ENCODE measurements around the gene CFAP70. TPM values are rescaled to one million over a fixed set of nuclear protein-coding genes. Genes with fewer than 3 reads are reported as not detected.
"Not testable (repeated sequence)": the region's sequence is repeated elsewhere in the genome, so short reads cannot be mapped to it uniquely, and the experiment has no call there.

The CFAP70 gene
- polyA plus RNA-seq: 5.3 TPM
- long read RNA-seq, donor 1: 0 reads
- long read RNA-seq, donor 2: 0 reads
- long read RNA-seq, donor 3: 0 reads
- long read RNA-seq, donor 4: 0 reads
- long read RNA-seq, donor 5: 0 reads
- long read RNA-seq, donor 6: 0 reads
- long read RNA-seq, donor 7: 0 reads
- long read RNA-seq, donor 8: 0 reads
- long read RNA-seq, donor 9: 0 reads
- long read RNA-seq, donor 10: 0 reads
- long read RNA-seq, donor 11: 0 reads

DNA sequence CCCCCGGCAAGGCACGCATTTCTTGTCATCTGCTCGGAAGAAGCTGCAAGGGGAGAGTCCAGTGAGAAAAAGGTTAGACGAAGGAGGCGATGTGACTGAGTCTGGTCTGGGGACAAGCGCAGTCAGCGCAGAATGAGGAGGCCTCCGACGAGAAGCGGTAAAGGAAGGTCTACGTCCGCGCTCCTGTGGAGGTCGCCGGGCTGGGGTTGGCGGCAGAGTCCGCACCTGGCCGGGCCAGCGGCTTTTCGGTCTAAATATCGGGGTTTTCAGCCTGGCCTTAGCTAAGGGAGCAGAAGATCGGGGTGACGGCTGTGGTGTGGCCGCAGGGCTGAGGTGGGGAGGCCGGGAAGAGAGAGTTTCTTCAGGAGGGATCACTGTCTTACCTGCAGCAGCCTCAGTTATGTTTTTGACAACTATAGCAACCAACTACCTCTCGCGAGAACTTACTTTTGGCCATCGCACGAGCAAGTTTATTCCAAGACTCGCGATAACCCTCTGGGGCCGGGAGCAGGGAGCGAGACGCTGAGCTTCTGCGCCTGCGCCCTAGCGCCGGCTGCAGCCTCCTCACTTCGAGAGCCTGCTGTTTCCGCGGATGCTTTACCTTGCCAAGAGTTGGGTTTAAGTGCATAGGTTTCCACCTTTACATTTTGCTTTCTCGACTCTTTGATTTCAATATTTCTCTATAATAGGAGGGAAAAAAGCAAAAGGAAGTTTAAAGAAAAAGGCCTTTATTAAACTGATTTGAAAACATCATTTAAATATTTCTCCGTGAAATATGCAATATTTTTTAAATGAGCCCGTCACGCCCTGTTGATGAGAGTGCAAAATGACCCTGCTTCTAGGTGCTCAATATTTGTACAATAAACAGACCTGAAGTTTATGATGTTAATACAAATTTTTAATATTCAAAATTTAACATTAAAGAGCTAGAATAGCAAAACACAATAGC, at the start of gene CFAP70:
TSS of gene CFAP70 (minus strand) at position 534 of the 949 bp plus-strand sequence. CDS start 4,068 bp downstream, outside the sequence.
- Histone ChIP-seq H3K9me3 (ENCODE audit: control insufficient read depth, low read depth, low read length) (no peaks in the 10 kb centered on the region), H3K27me3 (ENCODE audit: control insufficient read depth, insufficient read depth, low read length) (no peaks in the 10 kb centered on the region), H3K4me1 (ENCODE audit: control insufficient read depth, insufficient read depth, low read length) (peaks cover 3% of the 10 kb centered on the region), H3K4me3 (ENCODE audit: low read length) (peak within 1 kb of the TSS; percentile 62), H3K36me3 (ENCODE audit: control insufficient read depth, insufficient read depth, low read length) (no peaks in the 10 kb centered on the region), H3K27ac (ENCODE audit: low read length) (peak within 1 kb of the TSS; percentile 31)
- peak; percentile 97 for DNase-seq
- WGBS (ENCODE audit: insufficient coverage, low lambda C conversion rate): 0% methylated on average over 1 of the region's 45 CpGs

DNA sequence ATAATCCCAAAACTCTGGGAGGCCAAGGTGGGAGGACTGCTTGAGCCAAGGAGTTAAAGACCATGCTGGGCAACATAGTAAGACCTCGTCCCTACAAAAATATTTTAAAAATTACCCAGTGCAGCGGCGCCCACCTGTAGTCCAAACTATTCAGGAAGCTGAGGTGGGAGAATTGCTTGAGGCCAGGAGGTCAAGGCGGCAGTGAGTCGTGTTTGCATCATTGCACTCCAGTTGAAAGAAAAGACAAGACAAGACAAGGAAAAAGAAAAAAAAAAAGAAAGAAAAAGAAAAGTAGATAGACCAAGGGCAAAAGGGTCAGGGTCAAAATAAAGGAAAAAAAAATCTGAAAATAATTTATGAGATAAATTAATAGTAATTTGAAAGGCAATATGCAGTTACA, 49.4 kb upstream of the CFAP70 start:
- Histone ChIP-seq H3K4me1 (ENCODE audit: control insufficient read depth, insufficient read depth, low read length) (no peaks in the 10 kb centered on the region), H3K36me3 (ENCODE audit: control insufficient read depth, insufficient read depth, low read length) (peaks cover 8% of the 10 kb centered on the region), H3K27me3 (ENCODE audit: control insufficient read depth, insufficient read depth, low read length) (no peaks in the 10 kb centered on the region), H3K9me3 (ENCODE audit: control insufficient read depth, low read depth, low read length) (no peaks in the 10 kb centered on the region), H3K27ac (ENCODE audit: low read length) (no peak overlapping the region), H3K4me3 (ENCODE audit: low read length) (no peak overlapping the region)
- WGBS (ENCODE audit: insufficient coverage, low lambda C conversion rate): 82% methylated on average over 2 of the region's 5 CpGs
- DNase-seq: no peak

DNA sequence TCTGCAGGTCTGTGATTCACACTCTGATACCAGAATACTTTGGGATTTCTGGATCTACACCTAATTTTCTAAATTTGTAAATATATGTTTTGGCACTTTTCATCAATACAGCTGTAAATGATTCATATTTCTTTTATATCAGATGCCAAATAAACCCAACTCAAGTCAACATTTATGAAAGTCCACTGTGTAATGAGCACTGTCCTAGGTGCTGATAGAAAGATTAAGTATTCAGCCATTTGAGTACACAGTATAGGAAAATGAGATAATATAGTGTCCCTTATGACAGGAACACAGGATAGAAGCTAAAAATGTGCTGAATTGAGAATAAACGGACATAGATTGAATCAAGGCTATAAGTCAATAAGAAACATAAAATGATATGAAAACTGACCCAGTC, 48.8 kb upstream of the CFAP70 start:
- Histone ChIP-seq H3K4me3 (ENCODE audit: low read length) (no peak overlapping the region), H3K4me1 (ENCODE audit: control insufficient read depth, insufficient read depth, low read length) (no peaks in the 10 kb centered on the region), H3K27me3 (ENCODE audit: control insufficient read depth, insufficient read depth, low read length) (no peaks in the 10 kb centered on the region), H3K36me3 (ENCODE audit: control insufficient read depth, insufficient read depth, low read length) (peaks cover 8% of the 10 kb centered on the region), H3K27ac (ENCODE audit: low read length) (no peak overlapping the region), H3K9me3 (ENCODE audit: control insufficient read depth, low read depth, low read length) (no peaks in the 10 kb centered on the region)
- 88% methylated on average over 1 of the region's 1 CpG for WGBS (ENCODE audit: insufficient coverage, low lambda C conversion rate)
- DNase-seq: no peak

DNA sequence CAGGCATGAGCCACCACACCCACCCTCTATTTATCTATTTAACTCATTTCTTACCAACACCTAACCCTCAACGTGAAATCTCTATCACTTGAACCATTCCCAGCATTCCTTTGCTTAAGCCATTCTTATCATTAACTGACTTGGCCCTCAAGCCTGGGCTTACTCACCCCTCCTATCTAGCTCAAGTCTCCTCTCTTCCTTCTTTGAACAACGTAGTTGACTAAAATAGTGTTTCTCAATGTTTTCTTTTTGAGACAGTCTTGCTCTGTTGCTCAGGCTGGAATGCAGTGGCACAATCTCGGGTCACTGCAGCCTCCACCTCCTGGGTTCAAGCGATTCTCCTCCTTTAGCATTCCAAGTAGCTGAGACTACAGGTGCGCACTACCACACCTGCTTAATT, 48.2 kb upstream of the CFAP70 start:
- no peaks in the 10 kb centered on the region for H3K27me3 ChIP-seq (ENCODE audit: control insufficient read depth, insufficient read depth, low read length)
- H3K27ac ChIP-seq (ENCODE audit: low read length): no peak overlapping the region
- peaks cover 8% of the 10 kb centered on the region for H3K36me3 ChIP-seq (ENCODE audit: control insufficient read depth, insufficient read depth, low read length)
- WGBS (ENCODE audit: insufficient coverage, low lambda C conversion rate): 60% methylated on average over 1 of the region's 5 CpGs
- no peaks in the 10 kb centered on the region for H3K4me1 ChIP-seq (ENCODE audit: control insufficient read depth, insufficient read depth, low read length)
- peaks cover 3% of the 10 kb centered on the region for H3K9me3 ChIP-seq (ENCODE audit: control insufficient read depth, low read depth, low read length)
- no peak overlapping the region for H3K4me3 ChIP-seq (ENCODE audit: low read length)
- DNase-seq: no peak

DNA sequence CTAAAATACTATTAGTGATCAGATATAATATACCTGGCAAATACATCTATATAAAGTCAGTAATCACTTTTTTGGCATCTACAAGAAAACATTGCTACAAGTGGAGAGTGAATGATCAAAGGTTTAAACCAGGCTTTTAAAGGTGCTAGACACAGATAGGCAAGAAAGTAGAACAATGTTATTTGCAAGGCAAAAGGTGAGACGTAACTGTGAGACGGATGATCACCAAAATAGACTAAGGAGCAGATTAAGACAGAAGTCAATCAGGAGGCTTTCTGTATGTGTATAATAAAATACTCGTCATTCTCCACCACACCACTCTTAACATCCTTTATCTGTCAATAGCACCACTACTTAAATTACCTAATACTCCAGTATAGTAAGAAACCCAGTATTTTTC, 46.9 kb upstream of the CFAP70 start:
- WGBS (ENCODE audit: insufficient coverage, low lambda C conversion rate): no CpG with 5 or more reads among the region's 3 CpGs
- Histone ChIP-seq H3K27ac (ENCODE audit: low read length) (no peak overlapping the region), H3K4me1 (ENCODE audit: control insufficient read depth, insufficient read depth, low read length) (no peaks in the 10 kb centered on the region), H3K4me3 (ENCODE audit: low read length) (no peak overlapping the region), H3K9me3 (ENCODE audit: control insufficient read depth, low read depth, low read length) (peaks cover 3% of the 10 kb centered on the region), H3K27me3 (ENCODE audit: control insufficient read depth, insufficient read depth, low read length) (no peaks in the 10 kb centered on the region), H3K36me3 (ENCODE audit: control insufficient read depth, insufficient read depth, low read length) (peaks cover 9% of the 10 kb centered on the region)
- DNase-seq: no peak

DNA sequence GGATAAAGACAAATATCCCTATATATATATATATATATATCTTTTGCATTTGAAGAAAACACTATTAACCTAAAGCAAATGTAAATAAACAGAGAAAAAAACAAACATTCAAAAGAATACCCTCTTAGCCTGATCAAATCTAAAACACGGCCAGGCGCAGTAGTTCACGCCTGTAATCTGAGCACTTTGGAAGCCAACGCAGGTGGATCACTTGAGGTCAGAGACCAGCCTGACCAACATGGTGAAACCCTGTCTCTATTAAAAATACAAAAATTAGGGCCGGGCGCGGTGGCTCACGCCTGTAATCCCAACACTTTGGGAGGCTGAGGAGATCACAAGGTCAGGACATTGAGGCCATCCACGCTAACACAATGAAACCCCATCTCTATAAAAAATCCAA, 46.0 kb upstream of the CFAP70 start:
- Histone ChIP-seq H3K4me1 (ENCODE audit: control insufficient read depth, insufficient read depth, low read length) (no peaks in the 10 kb centered on the region), H3K36me3 (ENCODE audit: control insufficient read depth, insufficient read depth, low read length) (peaks cover 11% of the 10 kb centered on the region), H3K27ac (ENCODE audit: low read length) (no peak overlapping the region), H3K27me3 (ENCODE audit: control insufficient read depth, insufficient read depth, low read length) (no peaks in the 10 kb centered on the region), H3K4me3 (ENCODE audit: low read length) (no peak overlapping the region), H3K9me3 (ENCODE audit: control insufficient read depth, low read depth, low read length) (peaks cover 3% of the 10 kb centered on the region)
- DNase-seq: no peak
- 100% methylated on average over 3 of the region's 9 CpGs for WGBS (ENCODE audit: insufficient coverage, low lambda C conversion rate)

DNA sequence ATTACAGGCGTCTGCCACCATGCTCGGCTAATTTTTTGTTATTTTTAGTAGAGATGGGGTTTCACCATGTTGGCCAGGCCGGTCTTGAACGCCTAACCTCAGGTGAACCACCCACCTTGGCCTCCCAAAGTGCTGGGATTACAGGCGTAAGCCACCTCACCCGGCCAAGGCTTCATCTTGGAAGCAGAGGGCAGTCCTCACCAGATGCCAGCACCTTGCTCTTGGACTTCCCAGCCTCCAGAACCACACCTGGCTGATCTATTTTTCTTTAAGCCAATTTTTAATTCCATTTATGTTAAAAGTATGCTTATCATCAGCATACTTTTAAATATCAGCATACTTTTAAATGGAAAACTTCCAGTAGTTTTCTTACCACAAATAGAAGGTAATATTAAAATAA, 43.0 kb upstream of the CFAP70 start:
- Histone ChIP-seq H3K4me3 (ENCODE audit: low read length) (no peak overlapping the region), H3K4me1 (ENCODE audit: control insufficient read depth, insufficient read depth, low read length) (no peaks in the 10 kb centered on the region), H3K27ac (ENCODE audit: low read length) (no peak overlapping the region), H3K36me3 (ENCODE audit: control insufficient read depth, insufficient read depth, low read length) (peaks cover 21% of the 10 kb centered on the region), H3K9me3 (ENCODE audit: control insufficient read depth, low read depth, low read length) (peaks cover 3% of the 10 kb centered on the region), H3K27me3 (ENCODE audit: control insufficient read depth, insufficient read depth, low read length) (no peaks in the 10 kb centered on the region)
- DNase-seq: no peak
- WGBS (ENCODE audit: insufficient coverage, low lambda C conversion rate): no CpG with 5 or more reads among the region's 6 CpGs

DNA sequence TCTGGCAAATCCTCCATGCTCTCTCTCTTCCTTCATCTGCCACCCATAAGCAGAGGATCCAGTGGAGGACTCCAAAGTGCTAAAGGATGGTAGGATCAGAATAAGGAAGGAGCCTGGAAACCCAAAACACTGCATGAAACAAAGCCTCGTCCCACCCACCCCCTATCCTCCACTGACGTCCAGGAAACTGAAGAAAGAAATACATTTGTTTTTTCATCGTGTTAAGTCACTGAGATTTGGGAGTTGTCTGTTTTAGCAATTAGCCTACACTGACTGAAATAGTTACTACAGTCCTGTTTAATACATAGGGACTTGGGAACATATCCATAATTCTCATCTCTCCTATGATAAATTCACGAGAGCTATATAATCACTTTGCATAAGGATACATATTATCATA, 40.4 kb upstream of the CFAP70 start:
- H3K27ac ChIP-seq (ENCODE audit: low read length): no peak overlapping the region
- no peaks in the 10 kb centered on the region for H3K4me1 ChIP-seq (ENCODE audit: control insufficient read depth, insufficient read depth, low read length)
- no peaks in the 10 kb centered on the region for H3K27me3 ChIP-seq (ENCODE audit: control insufficient read depth, insufficient read depth, low read length)
- no peak overlapping the region for H3K4me3 ChIP-seq (ENCODE audit: low read length)
- peaks cover 3% of the 10 kb centered on the region for H3K9me3 ChIP-seq (ENCODE audit: control insufficient read depth, low read depth, low read length)
- no peak for DNase-seq
- WGBS (ENCODE audit: insufficient coverage, low lambda C conversion rate): no CpG with 5 or more reads among the region's 4 CpGs
- H3K36me3 ChIP-seq (ENCODE audit: control insufficient read depth, insufficient read depth, low read length): peaks cover 34% of the 10 kb centered on the region

DNA sequence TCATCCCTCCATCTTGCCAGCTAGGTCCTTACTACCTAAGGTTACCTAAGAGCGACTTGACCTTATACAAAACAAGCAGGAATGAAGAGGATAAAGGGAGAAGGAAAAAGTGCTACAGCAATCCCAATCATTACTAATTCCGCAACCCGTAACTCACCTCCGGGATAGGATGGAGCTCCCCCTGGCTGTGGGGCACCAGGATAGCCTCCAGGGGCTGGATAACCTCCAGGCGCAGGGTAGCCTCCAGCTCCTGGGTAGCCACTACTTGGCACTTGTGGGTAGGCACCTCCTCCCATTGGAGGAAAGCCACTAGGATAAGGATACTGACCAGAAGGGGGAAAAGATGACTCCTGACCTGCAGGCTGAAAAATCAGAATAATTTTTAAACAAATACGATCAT, 39.4 kb upstream of the CFAP70 start:
- H3K27ac ChIP-seq (ENCODE audit: low read length): no peak overlapping the region
- H3K9me3 ChIP-seq (ENCODE audit: control insufficient read depth, low read depth, low read length): peaks cover 3% of the 10 kb centered on the region
- H3K4me3 ChIP-seq (ENCODE audit: low read length): no peak overlapping the region
- 100% methylated on average over 1 of the region's 6 CpGs for WGBS (ENCODE audit: insufficient coverage, low lambda C conversion rate)
- DNase-seq: no peak
- no peaks in the 10 kb centered on the region for H3K4me1 ChIP-seq (ENCODE audit: control insufficient read depth, insufficient read depth, low read length)
- H3K36me3 ChIP-seq (ENCODE audit: control insufficient read depth, insufficient read depth, low read length): peaks cover 33% of the 10 kb centered on the region
- H3K27me3 ChIP-seq (ENCODE audit: control insufficient read depth, insufficient read depth, low read length): no peaks in the 10 kb centered on the region

DNA sequence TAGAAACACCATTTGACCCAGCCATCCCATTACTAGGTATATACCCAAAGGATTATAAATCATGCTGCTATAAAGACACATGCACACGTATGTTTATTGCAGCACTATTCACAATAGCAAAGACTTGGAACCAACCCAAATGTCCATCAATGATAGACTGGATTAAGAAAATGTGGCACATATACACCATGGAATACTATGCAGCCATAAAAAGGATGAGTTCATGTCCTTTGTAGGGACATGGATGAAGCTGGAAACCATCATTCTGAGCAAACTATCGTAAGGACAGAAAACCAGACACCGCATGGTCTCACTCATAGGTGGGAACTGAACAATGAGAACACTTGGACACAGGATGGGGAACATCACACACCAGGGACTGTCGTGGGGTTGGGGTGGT, 35.7 kb upstream of the CFAP70 start:
- no CpG with 5 or more reads among the region's 4 CpGs for WGBS (ENCODE audit: insufficient coverage, low lambda C conversion rate)
- not testable (repeated sequence) for H3K27me3 ChIP-seq (ENCODE audit: control insufficient read depth, insufficient read depth, low read length); H3K9me3 ChIP-seq (ENCODE audit: control insufficient read depth, low read depth, low read length); H3K4me3 ChIP-seq (ENCODE audit: low read length); H3K4me1 ChIP-seq (ENCODE audit: control insufficient read depth, insufficient read depth, low read length); H3K27ac ChIP-seq (ENCODE audit: low read length); DNase-seq
- H3K36me3 ChIP-seq (ENCODE audit: control insufficient read depth, insufficient read depth, low read length): peaks cover 41% of the 10 kb centered on the region

Measured in large intestine (tissue), 12 donors.